GM12874 (cell line): Measurements from ENCODE around the gene RACK1.

Source experiments
- CTCF ChIP-seq: IDR thresholded peaks from 2 replicates; pipeline ENCODE4 v1.5.1; 2011; ENCODE audit warnings: low read depth, mild to moderate bottlenecking, control low read depth, low read length, moderate library complexity; ENCODE audit not compliant: insufficient read depth

Gene RACK1

GRCh38 chr5:181235323-181235688 is 8.4 kb downstream of the RACK1 start:
- TF ChIP-seq CTCF = no peak

GRCh38 chr5:181234455-181235306 is 9.0 kb downstream of the RACK1 start:
- TF ChIP-seq CTCF = no peak

GRCh38 chr5:181233801-181234454 is 9.8 kb downstream of the RACK1 start:
- TF ChIP-seq CTCF = no peak

- TF ChIP-seq CTCF = no peak
These were observed 10.5 kb downstream of the RACK1 start for GRCh38 chr5:181233088-181233800.

- TF ChIP-seq CTCF = no peak
These were observed 11.1 kb downstream of the RACK1 start for GRCh38 chr5:181232593-181232992.

GRCh38 chr5:181231432-181231831 is 12.3 kb downstream of the RACK1 start:
- TF ChIP-seq CTCF = no peak

GRCh38 chr5:181230551-181230950 is 13.2 kb downstream of the RACK1 start:
- no peak for TF ChIP-seq CTCF
